RWPE1 (cell line): ENCODE measurements around the gene PCED1A.

ENCODE experiments used
- CTCF ChIA-PET: fragments of 350-600 bp; sonication (Branson Sonifier 250); formaldehyde crosslinking; extraction: SDS; loops from one replicate; lab custom pipeline; 2021; lab: Yijun Ruan, JAX
- POLR2A ChIA-PET: fragments of 400-600 bp; formaldehyde crosslinking; extraction: SDS; loops from one replicate; lab custom pipeline; 2020; ENCODE audit warnings: antibody characterized with exemption; ENCODE audit not compliant: low non-redundant PET; lab: Yijun Ruan, JAX
- DNase-seq: peaks from one replicate; pipeline ENCODE4 v3.0.0; 2012; ENCODE audit warnings: low spot score
- H3K27ac ChIP-seq: fragments of 450-650 bp; 2 replicates; pipeline ENCODE4 v1.5.1; 2017
- CTCF ChIP-seq: fragments of 450-650 bp; conservative IDR thresholded peaks from 2 replicates; pipeline ENCODE4 v1.5.1; 2017; ENCODE audit warnings: low read depth, mild to moderate bottlenecking

Gene PCED1A

DNA sequence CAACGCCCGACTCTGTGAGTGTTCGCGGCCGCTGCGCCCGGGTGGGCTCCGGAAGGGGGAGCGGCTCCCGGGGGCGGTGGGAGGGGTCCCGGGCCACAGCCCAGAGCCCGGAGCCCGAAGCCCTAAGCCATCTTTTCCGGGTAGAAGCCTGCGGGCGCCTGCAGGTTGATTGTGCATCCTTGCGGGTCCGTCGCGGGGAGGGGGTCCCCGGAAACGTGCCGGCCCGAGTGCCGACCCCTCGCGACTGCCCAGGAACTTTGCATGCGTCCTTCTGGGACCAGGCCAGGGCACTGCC, 33.2 kb upstream of the PCED1A start:
- TF ChIP-seq CTCF = no peak
- H3K27ac ChIP-seq = peak overlapping the region; percentile 72
- POLR2A ChIA-PET = no interaction called here
- CTCF ChIA-PET = interaction anchor here (0.6 kb wide), 1 partner anchor 27 kb away, joined by 3 read pairs; no protein-coding TSS in a partner anchor
- DNase-seq = no peak

DNA sequence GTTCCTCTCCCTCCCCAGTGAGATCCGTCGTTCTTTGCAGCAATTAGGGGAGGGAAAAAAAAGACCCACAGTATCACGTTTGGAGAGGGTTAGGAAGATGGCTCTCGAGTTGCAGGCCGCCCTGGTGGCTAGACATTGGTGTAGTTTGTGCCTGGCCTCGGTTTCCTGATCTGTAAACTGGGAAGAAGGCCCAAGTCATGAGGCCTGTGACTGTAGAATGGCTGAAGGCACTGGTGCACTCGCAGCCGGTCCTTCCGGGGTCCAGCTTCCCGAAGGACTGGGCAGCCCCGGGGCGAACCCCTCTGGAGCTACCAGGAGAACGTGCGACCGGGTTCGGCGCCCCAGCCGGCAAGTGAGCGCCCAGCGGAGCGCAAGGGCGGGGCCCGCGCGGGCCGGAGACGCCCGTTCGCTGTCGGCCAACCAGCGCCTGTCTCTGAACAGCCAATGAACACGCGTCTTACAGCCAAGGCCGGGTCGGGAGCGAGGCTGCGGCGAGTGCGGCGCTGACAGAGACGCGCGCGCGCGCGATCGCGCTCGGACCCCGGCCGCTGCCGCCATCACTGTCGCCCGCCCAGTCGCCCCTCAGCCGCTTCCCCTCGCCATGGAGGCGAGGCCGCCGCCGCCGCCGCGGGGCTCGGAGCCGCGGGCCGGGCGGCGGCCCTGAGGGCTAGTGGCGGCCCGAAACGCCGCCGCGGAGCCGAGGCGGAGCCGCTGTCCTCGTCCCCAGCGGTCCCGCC, 32.7 kb upstream of the PCED1A start, which contains the start of gene PTPRA:
PTPRA (plus strand) TSS at position 472 of the 737 bp plus-strand sequence. CDS start 90,797 bp downstream, outside the sequence.
- TF ChIP-seq CTCF = no peak
- POLR2A ChIA-PET = interaction anchor here (0.8 to 1.1 kb wide), 2 partner anchors 14 to 48 kb away, joined by 4 to 6 read pairs; no protein-coding TSS in a partner anchor
- peak within 1 kb of the TSS; percentile 72 for H3K27ac ChIP-seq
- DNase-seq = peak; percentile 98
- CTCF ChIA-PET = interaction anchor here (0.6 to 0.7 kb wide), 4 partner anchors 27 to 328 kb away, joined by 3 to 4 read pairs (median 3); no protein-coding TSS in a partner anchor

DNA sequence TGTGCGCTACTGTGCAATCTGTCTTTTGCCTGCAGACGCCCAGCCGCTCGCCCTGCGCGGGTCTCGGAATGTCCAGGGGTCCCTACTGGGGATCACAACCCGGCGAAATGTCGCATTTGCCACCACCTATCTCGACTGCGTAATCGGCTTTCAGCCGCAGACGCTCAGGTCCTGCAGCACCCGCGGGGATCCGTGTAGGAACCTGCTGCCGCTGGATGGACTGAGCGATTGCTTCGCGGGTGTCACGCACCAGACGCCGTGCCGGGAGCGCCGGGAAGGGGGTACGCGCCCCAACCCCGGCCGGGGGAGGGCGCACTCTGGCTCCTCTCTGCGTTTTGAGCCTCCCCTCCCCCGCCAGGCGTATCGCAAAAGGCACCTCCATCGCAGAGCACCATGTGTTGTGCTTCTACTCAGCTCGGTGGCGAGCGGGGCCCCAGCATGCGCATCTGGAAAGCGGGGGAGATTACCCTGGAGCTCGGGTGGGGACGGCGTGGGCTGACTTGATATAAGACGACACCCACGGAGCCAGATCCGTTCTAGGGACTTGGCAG, 32.1 kb upstream of the PCED1A start:
- DNase-seq = peak; percentile 52
- peak overlapping the region; percentile 72 for H3K27ac ChIP-seq
- ChIA-PET CTCF (interaction anchor here (0.6 to 0.7 kb wide), 3 partner anchors 120 to 329 kb away, joined by 3 to 4 read pairs (median 3); no protein-coding TSS in a partner anchor), POLR2A (interaction anchor here (0.8 to 1.1 kb wide), 2 partner anchors 14 to 49 kb away, joined by 4 to 6 read pairs; no protein-coding TSS in a partner anchor)
- peak; percentile 65 for TF ChIP-seq CTCF

DNA sequence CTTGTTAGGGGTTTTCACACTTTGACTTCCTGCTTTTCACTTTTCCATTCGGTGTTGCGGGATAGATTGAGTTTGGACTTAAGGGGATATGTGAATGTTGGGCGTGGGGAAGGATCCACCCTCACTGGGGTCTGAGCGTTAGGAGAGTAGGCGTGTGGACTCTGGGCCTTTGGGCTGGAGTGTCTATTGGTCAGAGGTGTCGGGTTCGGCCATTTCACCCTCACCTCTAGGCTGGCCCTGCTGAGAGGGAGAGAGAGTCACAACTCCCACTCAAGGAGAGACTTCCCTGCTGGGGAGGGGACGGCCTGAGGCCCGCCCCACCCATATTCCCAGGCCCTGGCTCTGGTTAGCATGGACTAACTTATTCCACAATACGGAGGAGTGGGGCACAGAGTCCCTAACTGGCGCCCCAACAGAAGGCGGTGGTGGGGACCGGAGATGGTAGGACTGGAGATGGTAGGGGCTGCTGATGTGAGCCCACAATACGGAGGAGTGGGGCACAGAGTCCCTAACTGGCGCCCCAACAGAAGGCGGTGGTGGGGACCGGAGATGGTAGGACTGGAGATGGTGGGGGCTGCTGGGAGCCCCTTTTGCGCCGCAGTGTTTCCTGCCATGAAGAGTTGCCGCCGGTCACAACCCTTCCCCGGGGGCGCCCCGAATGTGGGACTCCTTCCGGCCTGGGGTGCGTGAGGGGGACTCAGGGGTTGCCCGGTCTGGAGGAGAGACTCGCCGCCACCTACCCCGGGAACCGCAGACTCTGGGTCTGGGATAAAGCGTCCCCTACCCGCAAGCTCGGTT, 31.4 kb upstream of the PCED1A start:
- TF ChIP-seq CTCF = no peak
- ChIA-PET POLR2A (interaction anchor here (0.6 to 1.1 kb wide), 2 partner anchors 13 to 506 kb away, joined by 3 to 6 read pairs; no protein-coding TSS in a partner anchor), CTCF (no interaction called here)
- no peak overlapping the region for H3K27ac ChIP-seq
- no peak for DNase-seq

- CTCF ChIA-PET = interaction anchor here (0.8 to 1.0 kb wide), 2 partner anchors 19 to 172 kb away, joined by 3 to 7 read pairs; no protein-coding TSS in a partner anchor
- DNase-seq = no peak
- TF ChIP-seq CTCF = no peak
- no peak overlapping the region for H3K27ac ChIP-seq
- POLR2A ChIA-PET = interaction anchor here (0.6 kb wide), 1 partner anchor 507 kb away, joined by 3 read pairs; no protein-coding TSS in a partner anchor
Measured at GRCh38 chr20:2871111-2871465, 30.6 kb upstream of the PCED1A start.

- no peak overlapping the region for H3K27ac ChIP-seq
- ChIA-PET POLR2A (no interaction called here), CTCF (no interaction called here)
- no peak for DNase-seq
- no peak for TF ChIP-seq CTCF
Measured at GRCh38 chr20:2869381-2869780, 28.9 kb upstream of the PCED1A start.
